ACHN (cell line): Measurements from ENCODE around the gene SLC9A1.

Experiments used
- DNase-seq: peaks from one replicate; pipeline ENCODE4 v3.0.0-alpha.2; 2015
- in situ Hi-C: cut with HindIII; loops from 2 replicates; pipeline ENCODE4 v1.10.0; 2017; ENCODE audit warnings: low sequenced_read_pairs, low pct_ligation_motif_present, low pct_unique_long_range_greater_than_20kb

SLC9A1 gene

GRCh38 chr1:27057389-27057788, 97.5 kb downstream of the SLC9A1 start:
- in situ Hi-C loops = no loop called here
- DNase-seq = no peak

DNA sequence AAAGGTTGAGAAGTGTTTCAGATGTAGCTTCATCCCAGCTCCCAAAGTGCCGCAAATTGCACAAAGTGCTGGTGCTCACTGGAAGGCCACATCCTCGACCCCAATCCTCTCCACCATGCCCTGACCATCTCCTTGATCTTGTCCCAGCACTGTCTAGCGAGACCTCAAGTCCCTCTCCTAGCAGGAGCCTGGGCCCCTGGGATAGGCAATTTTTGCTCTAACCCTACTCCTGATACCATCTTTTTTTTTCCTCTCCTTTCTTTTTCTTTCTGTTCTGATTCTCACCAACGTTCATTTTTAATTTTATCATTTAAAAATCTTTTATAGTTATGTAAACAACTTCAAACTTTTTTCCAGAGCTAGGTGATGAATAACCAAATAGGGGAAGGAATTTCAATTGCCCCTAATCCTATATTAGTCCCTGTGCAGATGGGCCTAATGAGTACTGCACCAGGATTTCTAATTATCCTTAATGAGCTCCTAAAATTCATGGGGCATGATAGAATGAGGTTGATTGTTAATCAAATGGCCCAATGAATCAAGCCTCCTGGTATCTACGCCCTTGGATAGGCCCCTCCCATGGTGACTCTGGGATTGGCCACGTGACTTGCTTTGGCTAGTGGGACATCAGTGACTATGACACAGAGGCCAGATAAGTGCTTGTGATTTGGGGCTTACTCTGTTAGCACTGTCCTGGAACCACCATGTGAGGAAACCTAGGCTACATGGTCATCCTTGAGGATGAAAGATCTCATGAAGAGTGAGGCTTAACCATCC, 100.8 kb downstream of the SLC9A1 start:
- no peak for DNase-seq
- in situ Hi-C loops = no loop called here

DNA sequence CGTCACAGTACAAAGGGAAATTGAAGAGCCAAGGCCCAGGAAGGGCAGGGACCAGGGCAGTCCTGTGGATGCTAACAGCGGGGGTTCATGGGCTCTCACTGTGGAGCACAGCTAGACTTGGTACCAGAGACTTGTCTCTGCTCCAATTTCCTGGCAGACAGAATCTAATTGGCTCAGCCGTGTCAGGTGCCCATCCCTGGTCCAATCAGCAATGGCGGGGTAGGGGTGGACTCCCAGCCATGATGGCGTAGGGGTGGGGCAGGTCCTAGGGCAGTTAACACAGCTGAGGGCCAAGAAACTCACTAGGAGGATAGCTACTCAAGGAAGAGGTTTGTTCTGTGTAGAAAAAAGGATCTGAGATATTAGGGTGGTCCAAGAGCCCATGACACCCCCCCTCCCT, 102.4 kb downstream of the SLC9A1 start:
- in situ Hi-C loops = no loop called here
- no peak for DNase-seq

- DNase-seq = no peak
- in situ Hi-C loops = loop anchor here (25.0 kb wide), 1 partner anchor 238 kb away; no protein-coding TSS in a partner anchor
These were observed 105.3 kb downstream of the SLC9A1 start for GRCh38 chr1:27049607-27050006.

DNA sequence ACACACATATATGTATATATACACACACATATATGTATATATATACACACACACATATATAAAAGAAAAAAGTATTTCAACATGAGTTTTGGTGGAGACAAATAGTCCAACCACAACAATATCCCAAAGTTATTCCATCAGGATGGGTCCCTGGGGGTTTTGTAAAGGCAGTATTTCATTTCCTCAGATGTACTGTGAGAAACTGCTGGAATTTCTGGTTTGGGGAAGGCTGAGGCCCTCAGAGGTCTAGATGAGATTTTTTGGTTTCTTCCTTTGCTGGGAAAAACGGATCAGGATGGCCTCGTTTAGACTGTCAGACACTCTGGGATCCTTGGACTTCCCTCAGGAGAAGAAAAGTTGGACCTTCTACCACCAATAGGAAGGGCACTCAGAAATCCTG, 105.8 kb downstream of the SLC9A1 start:
- no peak for DNase-seq
- in situ Hi-C loops = loop anchor here (25.0 kb wide), 1 partner anchor 238 kb away; no protein-coding TSS in a partner anchor
